Activated CD8-positive, alpha-beta memory T cell treated with anti-CD3 and anti-CD28 coated beads for 48 hours (primary cell): ENCODE results near the gene NACAD.

ENCODE experiments used
- DNase-seq, 3 experiments: peaks; one replicate each; pipeline ENCODE4 v3.0.0-alpha.2; 2020; ENCODE audit warnings: low read depth in 2 of 3, low spot score in 2 of 3

Gene NACAD

GRCh38 chr7:45089341-45089891, 647 bp upstream of the NACAD start:
- DNase-seq: peak; percentile 37 to 60 (median 42)

GRCh38 chr7:45088146-45088701, 545 bp downstream of the NACAD start:
- DNase-seq: no peak

GRCh38 chr7:45087301-45088145, 1.2 kb downstream of the NACAD start:
- no peak for DNase-seq

GRCh38 chr7:45086331-45087065, 2.3 kb downstream of the NACAD start:
- DNase-seq: no peak

- no peak for DNase-seq
Observed at GRCh38 chr7:45085619-45086200, 3.1 kb downstream of the NACAD start.

- DNase-seq: no peak
Observed at GRCh38 chr7:45084901-45085618, 3.7 kb downstream of the NACAD start.

GRCh38 chr7:45084336-45084735, 4.4 kb downstream of the NACAD start:
- DNase-seq: no peak

- DNase-seq: no peak
Observed at GRCh38 chr7:45082831-45083331, 5.9 kb downstream of the NACAD start.

- DNase-seq: no peak
Observed at GRCh38 chr7:45082031-45082830, 6.5 kb downstream of the NACAD start.

GRCh38 chr7:45081670-45081974, 7.1 kb downstream of the NACAD start:
- no peak for DNase-seq

- no peak for DNase-seq
Observed at GRCh38 chr7:45080958-45081669, 7.7 kb downstream of the NACAD start.

- no peak for DNase-seq
Observed at GRCh38 chr7:45080265-45080957, 8.4 kb downstream of the NACAD start.

- no peak for DNase-seq
Observed at GRCh38 chr7:45078125-45078681, 10.6 kb downstream of the NACAD start.

- no peak for DNase-seq
Observed at GRCh38 chr7:45077579-45077978, 11.2 kb downstream of the NACAD start.

- DNase-seq: no peak
Observed at GRCh38 chr7:45076946-45077345, 11.8 kb downstream of the NACAD start.

- DNase-seq: no peak
Observed at GRCh38 chr7:45075871-45076796, 12.6 kb downstream of the NACAD start.

GRCh38 chr7:45075355-45075644, 13.5 kb downstream of the NACAD start:
- DNase-seq: no peak
